ENCODE measurements around the gene KRT24. TPM values are rescaled to one million over a fixed set of nuclear protein-coding genes. Genes with fewer than 3 reads are reported as not detected.

The KRT24 gene
- total and polyA plus RNA-seq, 2 donors (not counting 3 experiments of a cell fraction or from before 2014, with no cell fraction given) = not detected

DNA sequence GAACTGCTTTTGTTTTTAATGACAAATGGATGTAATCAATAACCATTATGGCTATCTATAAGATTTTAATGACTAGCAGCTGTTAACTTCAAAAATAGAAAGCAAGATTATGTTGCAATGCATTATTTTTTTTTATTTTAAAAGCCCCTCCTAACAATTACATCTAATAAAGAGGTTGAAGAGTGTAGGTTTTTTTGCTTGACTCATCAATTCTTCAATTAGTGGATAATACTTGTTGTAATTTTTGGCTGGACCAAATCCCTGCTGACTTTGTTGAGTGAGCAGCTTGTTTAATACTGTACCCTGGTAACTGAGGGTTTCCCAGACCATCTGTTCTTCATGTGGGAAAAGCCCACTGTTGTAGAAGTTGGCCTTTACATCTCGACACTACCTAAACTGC is 27.4 kb upstream of the KRT24 start:
- no TSS peak for BruUV-seq (replicated peaks)

More for the DNA sequence above, 27.4 kb upstream of the KRT24 start:
- no peaks in the 10 kb centered on the region for H3K9me3 ChIP-seq (replicated peaks; ENCODE audit: control insufficient read depth, insufficient read depth, low read length)
- FAIRE-seq (no peak), DNase-seq (ENCODE audit: low read depth, low spot score) (no peak)
- no peaks in the 10 kb centered on the region for H3K9me1 ChIP-seq (replicated peaks; ENCODE audit: control insufficient read depth, extremely low read depth, insufficient read depth, low read length)
- ChIA-PET CTCF (interaction anchor here (1.4 to 1.5 kb wide), 2 partner anchors 8 to 26 kb away, joined by 4 read pairs; no protein-coding TSS in a partner anchor), POLR2A (no interaction called here)
- dilution Hi-C loops (cut with MboI; ENCODE audit: extremely low pct_ligation_motif_present, low sequenced_read_pairs) = no loop called here
- no peak overlapping the region for H3K4me3 ChIP-seq (replicated peaks in 1 of 3; ENCODE audit: insufficient read depth in 1 of 3, low read depth in 1 of 3, low read length in 3 of 3)
- peaks cover 4 to 7% of the 10 kb centered on the region in 2 experiments for H3K27me3 ChIP-seq (ENCODE audit: control insufficient read depth in 2 of 2, insufficient read depth in 2 of 2, low read length in 2 of 2)
- H2AFZ ChIP-seq (ENCODE audit: low read depth, low read length) = no peak overlapping the region
- no peak overlapping the region for H3K4me2 ChIP-seq (ENCODE audit: insufficient read depth, low read length)
- no peaks in the 10 kb centered on the region for H3K4me1 ChIP-seq (ENCODE audit: control insufficient read depth, extremely low read depth, insufficient read depth, low read length)
- H4K20me1 ChIP-seq (replicated peaks; ENCODE audit: control insufficient read depth, extremely low read depth, insufficient read depth, low read length) = no peaks in the 10 kb centered on the region
- no peaks in the 10 kb centered on the region for H3K36me3 ChIP-seq (ENCODE audit: control insufficient read depth in 2 of 2, extremely low read depth in 1 of 2, insufficient read depth in 2 of 2, low read length in 2 of 2)
- intact Hi-C loops (cut with micrococcal nuclease) = no loop called here
- H3K27ac ChIP-seq (ENCODE audit: insufficient read depth, low read depth, low read length) = no peak overlapping the region
- TF ChIP-seq GATA2 (IDR thresholded peaks at IDR 0.05; ENCODE audit: insufficient read depth, insufficient read length, low read depth, low read length) (no peak), FOS (IDR thresholded peaks at IDR 0.05; ENCODE audit: borderline replicate concordance, insufficient read depth, low read length) (no peak), EZH2 (IDR thresholded peaks at IDR 0.05; ENCODE audit: borderline replicate concordance, low read depth, low read length, severe bottlenecking) (no peak), POLR2A (IDR thresholded peaks at IDR 0.05; ENCODE audit: low read depth, low read length) (no peak), POLR2AphosphoS5 (IDR thresholded peaks at IDR 0.05; ENCODE audit: insufficient read depth, low read depth, low read length) (no peak), JUN (IDR thresholded peaks at IDR 0.05; ENCODE audit: borderline replicate concordance, insufficient read depth, insufficient read length, low read depth) (no peak), MYC (IDR thresholded peaks at IDR 0.05; ENCODE audit: low read depth, low read length) (no peak)
- TF ChIP-seq, protein P1, sequence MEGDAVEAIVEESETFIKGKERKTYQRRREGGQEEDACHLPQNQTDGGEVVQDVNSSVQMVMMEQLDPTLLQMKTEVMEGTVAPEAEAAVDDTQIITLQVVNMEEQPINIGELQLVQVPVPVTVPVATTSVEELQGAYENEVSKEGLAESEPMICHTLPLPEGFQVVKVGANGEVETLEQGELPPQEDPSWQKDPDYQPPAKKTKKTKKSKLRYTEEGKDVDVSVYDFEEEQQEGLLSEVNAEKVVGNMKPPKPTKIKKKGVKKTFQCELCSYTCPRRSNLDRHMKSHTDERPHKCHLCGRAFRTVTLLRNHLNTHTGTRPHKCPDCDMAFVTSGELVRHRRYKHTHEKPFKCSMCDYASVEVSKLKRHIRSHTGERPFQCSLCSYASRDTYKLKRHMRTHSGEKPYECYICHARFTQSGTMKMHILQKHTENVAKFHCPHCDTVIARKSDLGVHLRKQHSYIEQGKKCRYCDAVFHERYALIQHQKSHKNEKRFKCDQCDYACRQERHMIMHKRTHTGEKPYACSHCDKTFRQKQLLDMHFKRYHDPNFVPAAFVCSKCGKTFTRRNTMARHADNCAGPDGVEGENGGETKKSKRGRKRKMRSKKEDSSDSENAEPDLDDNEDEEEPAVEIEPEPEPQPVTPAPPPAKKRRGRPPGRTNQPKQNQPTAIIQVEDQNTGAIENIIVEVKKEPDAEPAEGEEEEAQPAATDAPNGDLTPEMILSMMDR (IDR thresholded peaks at IDR 0.05; ENCODE audit: extremely low read depth in 1 of 2, insufficient read depth in 1 of 2, low read depth in 1 of 2, low read length in 2 of 2) = no peak
- TF ChIP-seq, protein P2, sequence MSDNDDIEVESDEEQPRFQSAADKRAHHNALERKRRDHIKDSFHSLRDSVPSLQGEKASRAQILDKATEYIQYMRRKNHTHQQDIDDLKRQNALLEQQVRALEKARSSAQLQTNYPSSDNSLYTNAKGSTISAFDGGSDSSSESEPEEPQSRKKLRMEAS (IDR thresholded peaks at IDR 0.05; ENCODE audit: insufficient read depth, insufficient read length) = no peak
- no peak overlapping the region for H3K9ac ChIP-seq (replicated peaks; ENCODE audit: extremely low read depth, insufficient read depth, low read length)
- no peaks in the 10 kb centered on the region for H3K79me2 ChIP-seq (ENCODE audit: control insufficient read depth, insufficient read depth, low read length)

All from endothelial cell of umbilical vein (primary cell).